ENCODE results near the gene ZFYVE19.

- TF ChIP-seq CTCF (IDR thresholded peaks at IDR 0.05): no peak
- TF ChIP-seq POLR2AphosphoS5 (IDR thresholded peaks at IDR 0.05): no peak
- TF ChIP-seq POLR2A (IDR thresholded peaks at IDR 0.05): no peak
These were observed 31.9 kb upstream of the ZFYVE19 start for GRCh38 chr15:40775007-40775406.

Data from prostate gland (tissue), 2 donors.